Neural cell (in vitro differentiated cells): ENCODE results near the gene BMI1.

Experiments
- EP300 ChIP-seq: fragments of 450-650 bp; conservative IDR thresholded peaks from 2 replicates; pipeline ENCODE4 v1.6.1; 2014; ENCODE audit warnings: antibody characterized with exemption, mild to moderate bottlenecking, moderate library complexity; ENCODE audit not compliant: poor library complexity, severe bottlenecking
- TF ChIP-seq, protein P1 (sequence below): fragments of 450-650 bp; IDR thresholded peaks from 2 replicates; pipeline ENCODE4 v1.5.1; 2014; ENCODE audit warnings: antibody characterized with exemption, mild to moderate bottlenecking, moderate library complexity; ENCODE audit not compliant: poor library complexity, severe bottlenecking

DNA sequence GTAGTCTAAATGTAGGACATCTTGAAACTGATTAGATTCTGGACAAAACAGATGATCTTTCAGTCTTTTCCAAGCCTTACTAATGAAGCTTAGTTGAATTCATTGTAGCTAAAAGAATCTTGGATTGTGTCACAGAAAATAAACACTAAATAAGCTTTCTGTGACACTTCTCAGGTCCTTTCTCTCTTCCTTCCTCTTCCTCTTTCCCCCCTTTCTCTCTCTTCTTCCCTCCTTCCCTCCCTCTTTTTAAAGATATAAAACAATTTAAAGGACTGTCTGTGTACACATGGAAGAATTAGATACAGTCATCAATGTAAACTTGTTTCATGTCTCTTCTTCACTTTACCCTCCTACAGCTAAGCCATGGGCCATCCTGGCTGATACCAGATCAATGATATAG is 10.0 kb upstream of the BMI1 start:
- TF ChIP-seq, protein P1, sequence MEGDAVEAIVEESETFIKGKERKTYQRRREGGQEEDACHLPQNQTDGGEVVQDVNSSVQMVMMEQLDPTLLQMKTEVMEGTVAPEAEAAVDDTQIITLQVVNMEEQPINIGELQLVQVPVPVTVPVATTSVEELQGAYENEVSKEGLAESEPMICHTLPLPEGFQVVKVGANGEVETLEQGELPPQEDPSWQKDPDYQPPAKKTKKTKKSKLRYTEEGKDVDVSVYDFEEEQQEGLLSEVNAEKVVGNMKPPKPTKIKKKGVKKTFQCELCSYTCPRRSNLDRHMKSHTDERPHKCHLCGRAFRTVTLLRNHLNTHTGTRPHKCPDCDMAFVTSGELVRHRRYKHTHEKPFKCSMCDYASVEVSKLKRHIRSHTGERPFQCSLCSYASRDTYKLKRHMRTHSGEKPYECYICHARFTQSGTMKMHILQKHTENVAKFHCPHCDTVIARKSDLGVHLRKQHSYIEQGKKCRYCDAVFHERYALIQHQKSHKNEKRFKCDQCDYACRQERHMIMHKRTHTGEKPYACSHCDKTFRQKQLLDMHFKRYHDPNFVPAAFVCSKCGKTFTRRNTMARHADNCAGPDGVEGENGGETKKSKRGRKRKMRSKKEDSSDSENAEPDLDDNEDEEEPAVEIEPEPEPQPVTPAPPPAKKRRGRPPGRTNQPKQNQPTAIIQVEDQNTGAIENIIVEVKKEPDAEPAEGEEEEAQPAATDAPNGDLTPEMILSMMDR: no peak
- TF ChIP-seq EP300: no peak
